NCI-H2081 treated with DMSO at 0.1 percent for 48 hours (cell line): ENCODE data around the gene AHNAK2.

Source experiments
- DNase-seq: peaks from one replicate; lab custom pipeline; 2025; lab: John Stamatoyannopoulos, UW

The AHNAK2 gene

GRCh38 chr14:104986487-104987164 is 8.5 kb upstream of the AHNAK2 start:
- no peak for DNase-seq

DNA sequence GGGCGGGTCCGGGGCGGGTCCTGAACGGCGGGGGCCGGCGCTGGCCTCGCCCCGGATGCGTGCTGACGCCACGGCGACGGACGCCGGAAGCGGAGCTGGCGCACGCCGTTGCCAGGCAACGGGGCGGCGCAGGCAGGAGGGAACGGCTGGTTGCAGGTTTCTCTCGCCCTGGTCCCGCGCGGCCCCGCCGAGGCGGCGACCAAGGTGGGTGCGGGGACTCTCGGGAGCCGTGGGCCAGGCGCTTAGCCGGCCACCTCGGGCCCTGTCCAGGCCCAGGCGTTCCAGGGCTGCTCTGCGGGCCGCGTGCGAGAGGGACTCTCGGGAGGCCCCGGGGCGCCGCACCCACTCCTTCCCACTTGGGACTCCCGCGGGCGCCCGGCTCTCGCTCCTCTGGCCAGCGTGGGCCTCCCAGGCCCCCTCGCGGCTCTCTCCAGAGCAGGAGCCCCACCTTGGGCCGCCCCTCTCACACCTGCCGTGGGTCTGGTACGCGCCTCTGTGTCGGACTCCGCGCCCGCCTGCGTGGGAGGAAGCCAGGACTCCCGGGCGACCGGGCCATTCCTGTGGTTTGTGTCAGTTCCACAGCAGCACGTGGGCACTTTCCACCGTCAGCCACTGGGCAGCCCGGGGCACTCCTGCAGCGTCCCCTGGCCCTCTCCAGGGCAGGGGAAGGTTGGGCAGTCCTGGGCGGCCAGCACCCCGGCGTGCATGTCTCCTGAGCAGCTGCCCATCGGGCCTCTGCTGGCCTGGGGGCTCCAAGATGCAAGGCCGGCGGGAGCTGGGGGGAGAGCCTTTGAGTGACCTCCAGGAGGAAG is 7.7 kb upstream of the AHNAK2 start, which contains the start of gene CLBA1:
Gene CLBA1, plus strand, starts transcription at position 114 of the 812 bp plus-strand sequence. Its CDS starts 644 bp downstream, at position 758.
- peak; percentile 14 for DNase-seq

DNA sequence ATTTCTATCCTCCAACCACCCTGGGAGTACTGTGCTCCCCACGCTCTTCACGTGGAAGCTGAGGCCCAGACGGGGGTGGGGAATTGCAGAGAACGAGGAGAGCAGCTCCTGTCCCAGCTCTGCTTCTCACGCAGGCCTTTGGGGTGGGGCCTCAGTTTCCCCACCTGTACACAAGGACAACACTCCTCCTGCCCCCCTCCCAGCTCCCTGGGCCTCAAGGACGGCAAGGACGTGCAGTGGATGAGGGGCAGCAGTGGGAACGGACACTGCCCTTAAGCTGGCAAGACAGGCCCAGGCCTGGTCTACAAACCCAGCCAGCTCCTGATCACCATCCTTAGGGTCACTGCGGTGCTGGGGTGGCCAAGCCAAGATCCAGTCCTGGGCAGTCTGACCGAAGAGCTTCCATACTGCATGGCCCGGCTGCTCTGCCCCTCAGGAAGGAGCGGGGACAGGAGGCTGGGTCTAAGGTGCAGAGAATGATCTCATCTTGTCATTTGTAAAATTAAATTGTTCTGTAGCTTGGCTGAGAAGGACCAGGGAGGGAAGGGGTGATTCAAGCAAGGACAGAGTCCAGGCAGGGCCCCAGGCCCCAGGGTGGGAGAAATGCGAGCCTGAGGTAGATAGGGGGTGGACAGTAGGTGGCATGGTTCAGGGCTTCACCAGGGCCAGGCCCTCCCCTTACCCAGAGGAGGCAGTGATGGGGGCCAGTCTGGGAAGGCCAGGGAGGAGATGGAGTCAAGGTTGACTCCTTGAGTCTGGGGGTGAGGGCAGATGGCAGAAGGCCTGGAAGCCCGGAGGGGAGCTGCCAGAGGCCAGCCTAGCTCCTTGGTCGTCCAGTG is 6.1 kb upstream of the AHNAK2 start:
- no peak for DNase-seq

DNA sequence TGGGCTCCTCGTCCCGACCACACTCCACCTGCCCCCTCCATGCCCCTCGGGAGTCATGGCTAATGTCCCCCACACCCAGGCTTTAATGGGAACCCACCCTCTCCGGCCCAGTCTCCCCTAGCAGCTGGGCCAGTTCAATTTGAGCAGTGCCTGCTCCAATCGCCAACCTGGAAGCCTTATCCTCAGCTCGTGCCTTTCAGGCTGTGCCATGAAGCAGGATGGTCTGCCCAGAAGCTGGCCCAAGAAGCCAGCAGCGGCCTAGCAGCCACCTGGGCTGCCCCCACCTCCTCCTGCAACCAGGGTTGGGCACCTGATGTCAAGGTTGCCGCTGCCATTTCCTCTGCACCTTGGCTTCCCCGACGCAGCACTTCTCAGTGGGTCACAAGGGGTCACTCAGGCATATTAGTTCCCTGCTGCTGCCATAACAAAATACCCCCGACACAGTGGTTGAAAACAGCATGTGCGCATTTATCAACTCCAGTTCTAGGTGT is 5.1 kb upstream of the AHNAK2 start:
- no peak for DNase-seq

DNA sequence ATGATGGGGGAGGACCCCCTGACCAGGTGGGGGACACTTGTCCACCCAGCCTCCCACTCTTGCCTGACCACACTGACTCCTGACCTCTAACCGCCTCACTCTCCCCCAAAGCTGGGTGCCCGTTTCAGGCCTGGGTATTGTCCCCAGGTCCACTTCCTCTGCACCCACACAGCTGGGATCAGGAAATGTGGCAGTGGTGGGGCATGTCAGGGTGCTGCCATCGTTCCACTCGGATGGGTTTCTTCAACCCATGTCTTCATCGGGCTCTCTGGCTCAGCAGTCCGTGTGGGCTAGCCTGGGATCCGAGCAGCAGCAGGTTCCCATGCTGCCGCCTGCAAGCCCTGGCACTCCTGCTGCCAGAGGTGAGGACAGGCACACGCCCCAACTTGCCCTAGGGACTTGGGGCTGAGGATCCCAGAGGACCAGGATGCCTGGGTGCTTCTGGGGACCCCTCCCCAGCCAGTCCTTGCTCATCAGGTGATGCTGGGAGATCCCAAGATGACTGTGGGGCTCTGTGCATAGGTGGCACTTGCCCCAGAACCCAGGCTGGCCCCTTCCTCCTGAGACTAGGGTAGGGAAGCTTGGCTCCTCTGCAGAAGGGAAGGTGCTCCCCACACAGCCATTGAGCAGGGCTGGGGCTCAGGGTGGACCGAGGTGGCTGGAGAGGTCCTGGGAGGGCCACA is 4.5 kb upstream of the AHNAK2 start:
- no peak for DNase-seq

- DNase-seq: no peak
Measured at GRCh38 chr14:104981699-104982541, 3.7 kb upstream of the AHNAK2 start.

GRCh38 chr14:104980611-104981531 is 2.7 kb upstream of the AHNAK2 start:
- DNase-seq: no peak

GRCh38 chr14:104979758-104980610 is 1.8 kb upstream of the AHNAK2 start:
- no peak for DNase-seq

GRCh38 chr14:104978746-104979691 is 845 bp upstream of the AHNAK2 start:
- no peak for DNase-seq

GRCh38 chr14:104977008-104977680 is 1.0 kb downstream of the AHNAK2 start:
- no peak for DNase-seq

GRCh38 chr14:104976198-104977007 is 1.8 kb downstream of the AHNAK2 start:
- DNase-seq: no peak

GRCh38 chr14:104975481-104976197 is 2.5 kb downstream of the AHNAK2 start:
- DNase-seq: no peak

GRCh38 chr14:104974665-104975390 is 3.3 kb downstream of the AHNAK2 start:
- DNase-seq: no peak

DNA sequence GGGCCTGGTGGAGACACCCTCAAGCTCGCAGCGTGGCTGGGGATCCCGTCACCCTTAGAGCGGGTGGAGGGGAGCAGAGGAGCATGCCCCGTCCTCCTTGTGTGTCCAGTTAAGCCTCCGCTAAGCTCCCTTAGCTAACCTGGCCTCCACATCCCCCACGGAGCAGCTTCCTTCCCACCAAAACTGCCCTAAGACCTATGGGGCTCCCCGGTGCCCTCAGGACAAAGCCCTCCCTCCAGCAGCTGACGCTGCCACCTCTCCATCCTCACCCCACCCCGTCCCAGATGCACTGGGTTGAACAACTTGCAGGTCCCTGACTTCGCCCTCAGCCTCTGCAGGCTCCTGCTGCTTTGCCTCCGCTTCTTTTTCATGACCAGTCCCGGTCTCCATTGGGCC is 4.0 kb downstream of the AHNAK2 start:
- no peak for DNase-seq
